GM10248 (cell line): Measurements from ENCODE around the gene CRY2.

Experiments
- CTCF ChIA-PET: fragments of 300-600 bp; sonication (Branson Sonifier 250); formaldehyde crosslinking; extraction: SDS; loops from one replicate; lab custom pipeline; 2021; ENCODE audit warnings: antibody characterized with exemption; lab: Yijun Ruan, JAX
- POLR2A ChIA-PET: fragments of 350-650 bp; sonication (Branson Sonifier 250); formaldehyde crosslinking; extraction: SDS; loops from one replicate; lab custom pipeline; 2020; ENCODE audit warnings: antibody characterized with exemption; lab: Yijun Ruan, JAX
- DNase-seq: peaks from one replicate; pipeline ENCODE4 v3.0.0; 2012; ENCODE audit errors: extremely low spot score
- CTCF ChIP-seq: IDR thresholded peaks from 2 replicates; pipeline ENCODE4 v1.5.1; 2012; ENCODE audit warnings: mild to moderate bottlenecking, low read depth; ENCODE audit errors: extremely low read depth, missing control alignments, control extremely low read depth

CRY2 gene

GRCh38 chr11:45802531-45803317 is 44.6 kb upstream of the CRY2 start:
- DNase-seq, result no peak
- ChIA-PET CTCF (interaction anchor here (4.9 kb wide), 1 partner anchor 31 kb away, joined by 23 read pairs; no protein-coding TSS in a partner anchor), POLR2A (no interaction called here)
- no peak for TF ChIP-seq CTCF

GRCh38 chr11:45803971-45804760 is 43.1 kb upstream of the CRY2 start:
- TF ChIP-seq CTCF, result no peak
- peak; percentile 59 for DNase-seq
- POLR2A ChIA-PET, result no interaction called here
- CTCF ChIA-PET, result interaction anchor here (1.0 to 4.9 kb wide), 2 partner anchors 33 to 38 kb away, joined by 3 to 23 read pairs; no protein-coding TSS in a partner anchor

- CTCF ChIA-PET, result interaction anchor here (1.0 to 4.9 kb wide), 3 partner anchors 33 to 38 kb away, joined by 3 to 23 read pairs (median 3); no protein-coding TSS in a partner anchor
- POLR2A ChIA-PET, result no interaction called here
- peak; percentile 11 for TF ChIP-seq CTCF
- DNase-seq, result peak; percentile 99
These were observed 42.4 kb upstream of the CRY2 start, which contains the start of gene SLC35C1 for GRCh38 chr11:45804761-45805304. SLC35C1 (plus strand) TSS chr11:45805149; CDS start chr11:45805802, 653 bp downstream.

GRCh38 chr11:45805305-45806071 is 41.8 kb upstream of the CRY2 start:
- ChIA-PET CTCF (interaction anchor here (0.8 to 4.9 kb wide), 6 partner anchors 11 to 434 kb away, joined by 3 to 23 read pairs (median 4); no protein-coding TSS in a partner anchor), POLR2A (no interaction called here)
- no peak for DNase-seq
- no peak for TF ChIP-seq CTCF

- TF ChIP-seq CTCF, result no peak
- POLR2A ChIA-PET, result no interaction called here
- CTCF ChIA-PET, result interaction anchor here (0.8 to 4.9 kb wide), 6 partner anchors 10 to 435 kb away, joined by 3 to 23 read pairs (median 4); no protein-coding TSS in a partner anchor
- no peak for DNase-seq
These were observed 41.0 kb upstream of the CRY2 start for GRCh38 chr11:45806072-45806933.
